GM19452 (cell line): ENCODE results near the gene SCP2D1.

ENCODE experiments used
- ATAC-seq: cut with Tn5 transposase; IDR thresholded peaks from one replicate; pipeline ENCODE4 v1.9.1; 2021; ENCODE audit not compliant: unreplicated experiment

SCP2D1 gene

GRCh38 chr20:18811904-18812303 is 1.7 kb upstream of the SCP2D1 start:
- no peak for ATAC-seq

- ATAC-seq, result no peak
Measured at GRCh38 chr20:18815194-18815942, 1.8 kb downstream of the SCP2D1 start.

GRCh38 chr20:18822832-18823231 is 9.2 kb downstream of the SCP2D1 start:
- no peak for ATAC-seq

- no peak for ATAC-seq
Measured at GRCh38 chr20:18831830-18832499, 18.4 kb downstream of the SCP2D1 start.

- no peak for ATAC-seq
Measured at GRCh38 chr20:18832546-18833200, 19.1 kb downstream of the SCP2D1 start.

GRCh38 chr20:18835466-18836256 is 22.1 kb downstream of the SCP2D1 start:
- ATAC-seq, result no peak

- no peak for ATAC-seq
Measured at GRCh38 chr20:18837718-18838117, 24.1 kb downstream of the SCP2D1 start.

- no peak for ATAC-seq
Measured at GRCh38 chr20:18839507-18840247, 26.1 kb downstream of the SCP2D1 start.

- no peak for ATAC-seq
Measured at GRCh38 chr20:18840248-18840645, 26.7 kb downstream of the SCP2D1 start.

GRCh38 chr20:18845017-18845416 is 31.4 kb downstream of the SCP2D1 start:
- no peak for ATAC-seq

GRCh38 chr20:18847226-18847755 is 33.7 kb downstream of the SCP2D1 start:
- no peak for ATAC-seq

GRCh38 chr20:18849131-18849530 is 35.5 kb downstream of the SCP2D1 start:
- ATAC-seq, result no peak

- ATAC-seq, result no peak
Measured at GRCh38 chr20:18851629-18852028, 38.0 kb downstream of the SCP2D1 start.

GRCh38 chr20:18852318-18852717 is 38.7 kb downstream of the SCP2D1 start:
- ATAC-seq, result no peak

- no peak for ATAC-seq
Measured at GRCh38 chr20:18853216-18853615, 39.6 kb downstream of the SCP2D1 start.

- ATAC-seq, result no peak
Measured at GRCh38 chr20:18853946-18854646, 40.5 kb downstream of the SCP2D1 start.

GRCh38 chr20:18855882-18856281 is 42.3 kb downstream of the SCP2D1 start:
- no peak for ATAC-seq

GRCh38 chr20:18856873-18857272 is 43.3 kb downstream of the SCP2D1 start:
- ATAC-seq, result no peak

- no peak for ATAC-seq
Measured at GRCh38 chr20:18857640-18858039, 44.1 kb downstream of the SCP2D1 start.

GRCh38 chr20:18858816-18859215 is 45.2 kb downstream of the SCP2D1 start:
- no peak for ATAC-seq
